GM06990 (cell line): ENCODE data around the gene CLEC18A.
"Not testable (repeated sequence)": the region's sequence is repeated elsewhere in the genome, so short reads cannot be mapped to it uniquely, and the experiment has no call there.

Source experiments
- DNase-seq: peaks from one replicate; pipeline ENCODE4 v3.0.0-alpha.2; 2011; ENCODE audit not compliant: insufficient read length; ENCODE audit errors: extremely low read depth
- H3K27me3 ChIP-seq: replicated peaks from 2 replicates; pipeline ENCODE4 v1.6.0; 2011; ENCODE audit warnings: low read length; ENCODE audit not compliant: control insufficient read depth, insufficient read depth
- H3K36me3 ChIP-seq: 2 replicates; pipeline ENCODE4 v1.5.1; 2011; ENCODE audit warnings: low read length; ENCODE audit not compliant: control insufficient read depth, insufficient read depth
- H3K4me3 ChIP-seq: replicated peaks from 2 replicates; pipeline ENCODE4 v1.5.1; 2011; ENCODE audit warnings: low read depth, mild to moderate bottlenecking, control low read depth, low read length
- CTCF ChIP-seq: IDR thresholded peaks from 2 replicates; pipeline ENCODE4 v1.5.1; 2011; ENCODE audit warnings: low read length, control low read depth, mild to moderate bottlenecking, inconsistent platforms; ENCODE audit not compliant: insufficient read depth, poor library complexity, severe bottlenecking

Gene CLEC18A

GRCh38 chr16:69951017-69951671, at the start of gene CLEC18A:
Gene CLEC18A (plus strand): TSS chr16:69951334. CDS start chr16:69951367, 33 bp downstream.
- not testable (repeated sequence) for H3K4me3 ChIP-seq, DNase-seq, H3K36me3 ChIP-seq, H3K27me3 ChIP-seq

- H3K27me3 ChIP-seq: no peaks in the 10 kb centered on the region
- no peak overlapping the region for H3K4me3 ChIP-seq
- H3K36me3 ChIP-seq: no peaks in the 10 kb centered on the region
- TF ChIP-seq CTCF: no peak
- no peak for DNase-seq
Measured at GRCh38 chr16:69903865-69904415, 47.2 kb upstream of the CLEC18A start.

GRCh38 chr16:69904495-69905170, 46.5 kb upstream of the CLEC18A start:
- no peak for TF ChIP-seq CTCF
- DNase-seq: no peak
- H3K27me3 ChIP-seq: no peaks in the 10 kb centered on the region
- no peak overlapping the region for H3K4me3 ChIP-seq
- H3K36me3 ChIP-seq: no peaks in the 10 kb centered on the region; the same call in 1 of the 2 replicates

DNA sequence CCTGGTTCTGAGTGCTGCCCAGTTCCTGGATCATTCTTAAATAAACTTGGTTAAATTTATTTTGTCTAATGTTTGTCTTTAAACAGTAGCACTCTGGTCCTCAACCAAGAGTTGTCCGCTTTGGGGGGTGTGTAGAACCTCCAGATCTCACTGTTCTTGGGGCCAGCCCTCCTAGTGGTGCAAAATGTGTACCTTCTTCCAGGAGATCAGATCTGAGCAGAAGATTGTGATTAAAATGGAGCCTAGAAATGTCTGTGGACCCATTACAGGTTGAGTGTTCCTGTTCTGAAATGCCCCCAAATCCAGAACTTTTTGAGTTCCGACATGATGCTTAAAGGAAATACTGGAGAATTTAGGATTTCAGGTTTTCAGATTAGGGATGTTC, 46.0 kb upstream of the CLEC18A start:
- TF ChIP-seq CTCF: no peak
- H3K36me3 ChIP-seq: no peaks in the 10 kb centered on the region; the same call in 1 of the 2 replicates

DNA sequence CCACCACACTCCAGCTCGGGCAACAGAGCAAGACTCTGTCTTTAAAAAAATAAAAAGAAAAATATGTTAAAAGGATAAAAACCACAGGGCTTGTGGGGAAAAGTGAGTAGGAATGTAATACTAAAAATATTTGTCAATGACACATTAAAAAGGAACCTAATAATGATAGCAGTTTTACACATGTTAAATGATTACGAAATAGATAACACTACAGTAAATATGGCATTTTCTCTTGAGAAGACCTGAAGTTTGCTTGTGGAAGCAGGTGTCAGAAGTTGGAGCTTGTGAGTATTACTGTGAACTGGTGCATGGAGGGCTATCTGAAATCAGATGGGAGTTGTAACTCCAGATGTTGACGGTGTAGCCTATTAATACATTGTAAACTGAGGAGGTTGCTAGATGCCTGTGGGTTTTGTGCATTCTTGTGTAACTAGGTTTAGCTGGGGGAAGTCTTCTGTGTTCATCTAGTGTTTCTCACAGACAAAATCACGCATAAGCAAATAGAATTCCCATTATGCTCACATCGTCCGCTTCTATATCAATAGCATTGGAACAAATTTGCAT, 44.2 kb upstream of the CLEC18A start:
- no peak for TF ChIP-seq CTCF
- H3K4me3 ChIP-seq: no peak overlapping the region
- H3K27me3 ChIP-seq: no peaks in the 10 kb centered on the region
- DNase-seq: no peak
- no peaks in the 10 kb centered on the region; the same call in 1 of the 2 replicates for H3K36me3 ChIP-seq

More for the DNA sequence above, 46.0 kb upstream of the CLEC18A start:
- H3K27me3 ChIP-seq: no peaks in the 10 kb centered on the region
- DNase-seq: no peak
- no peak overlapping the region for H3K4me3 ChIP-seq

DNA sequence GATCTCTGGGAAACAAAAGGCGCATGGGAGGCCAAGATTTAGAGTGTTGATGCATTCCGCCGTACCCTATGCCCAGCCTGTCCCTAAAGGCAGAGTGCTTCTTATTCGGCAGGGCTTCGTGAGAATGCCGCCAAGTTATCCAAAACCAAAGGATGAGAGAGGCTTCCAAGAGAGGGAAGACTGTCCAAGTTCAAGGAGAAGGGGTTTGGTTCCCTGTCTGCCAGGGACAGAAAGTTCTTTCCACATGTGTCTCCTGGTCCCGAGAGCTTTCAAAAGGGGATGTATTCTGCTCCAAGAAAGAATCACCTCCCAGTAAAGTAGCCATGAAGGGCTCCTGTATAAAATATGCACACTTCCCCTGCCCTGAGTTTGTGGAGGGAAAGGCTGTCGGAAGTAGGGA, 42.1 kb upstream of the CLEC18A start:
- Histone ChIP-seq H3K27me3 (no peaks in the 10 kb centered on the region), H3K36me3 (no peaks in the 10 kb centered on the region; the same call in 1 of the 2 replicates), H3K4me3 (no peak overlapping the region)
- no peak for TF ChIP-seq CTCF
- no peak for DNase-seq
